ENCODE data around the gene SMLR1.

DNA sequence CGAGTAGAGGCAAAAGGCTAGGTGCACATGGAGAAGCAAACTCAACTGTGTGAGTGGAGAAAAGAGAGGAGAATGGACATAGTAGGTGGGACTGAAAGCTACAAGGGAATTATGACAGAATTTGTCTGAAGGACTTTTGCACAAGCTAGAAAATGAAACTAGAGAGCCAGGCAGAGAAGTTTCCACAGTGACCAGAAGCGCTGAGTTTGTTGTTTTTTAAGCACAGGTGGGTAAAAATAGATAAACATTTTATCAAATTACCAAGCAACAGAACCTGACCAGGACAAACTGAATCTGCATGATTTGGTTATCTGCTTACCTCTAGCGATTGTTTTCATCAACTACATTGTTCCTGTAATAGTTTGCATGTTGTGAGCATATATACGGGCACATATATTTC lies 38.6 kb downstream of the SMLR1 start:
- TF ChIP-seq, protein P1, sequence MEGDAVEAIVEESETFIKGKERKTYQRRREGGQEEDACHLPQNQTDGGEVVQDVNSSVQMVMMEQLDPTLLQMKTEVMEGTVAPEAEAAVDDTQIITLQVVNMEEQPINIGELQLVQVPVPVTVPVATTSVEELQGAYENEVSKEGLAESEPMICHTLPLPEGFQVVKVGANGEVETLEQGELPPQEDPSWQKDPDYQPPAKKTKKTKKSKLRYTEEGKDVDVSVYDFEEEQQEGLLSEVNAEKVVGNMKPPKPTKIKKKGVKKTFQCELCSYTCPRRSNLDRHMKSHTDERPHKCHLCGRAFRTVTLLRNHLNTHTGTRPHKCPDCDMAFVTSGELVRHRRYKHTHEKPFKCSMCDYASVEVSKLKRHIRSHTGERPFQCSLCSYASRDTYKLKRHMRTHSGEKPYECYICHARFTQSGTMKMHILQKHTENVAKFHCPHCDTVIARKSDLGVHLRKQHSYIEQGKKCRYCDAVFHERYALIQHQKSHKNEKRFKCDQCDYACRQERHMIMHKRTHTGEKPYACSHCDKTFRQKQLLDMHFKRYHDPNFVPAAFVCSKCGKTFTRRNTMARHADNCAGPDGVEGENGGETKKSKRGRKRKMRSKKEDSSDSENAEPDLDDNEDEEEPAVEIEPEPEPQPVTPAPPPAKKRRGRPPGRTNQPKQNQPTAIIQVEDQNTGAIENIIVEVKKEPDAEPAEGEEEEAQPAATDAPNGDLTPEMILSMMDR (IDR thresholded peaks at IDR 0.05): no peak
- TF ChIP-seq POLR2A (IDR thresholded peaks at IDR 0.05): no peak
- TF ChIP-seq POLR2AphosphoS5 (IDR thresholded peaks at IDR 0.05): no peak
- no peak for TF ChIP-seq EP300 (IDR thresholded peaks at IDR 0.05; ENCODE audit: low read depth)

All from transverse colon (tissue), 4 donors.